Raji (cell line): ENCODE results near the gene RNF25.

Source experiments
- POLR2A ChIP-seq: IDR thresholded peaks from 2 replicates; pipeline ENCODE4 v1.6.1; 2011; ENCODE audit warnings: low read depth, low read length, control low read depth; ENCODE audit not compliant: insufficient read depth

The RNF25 gene

DNA sequence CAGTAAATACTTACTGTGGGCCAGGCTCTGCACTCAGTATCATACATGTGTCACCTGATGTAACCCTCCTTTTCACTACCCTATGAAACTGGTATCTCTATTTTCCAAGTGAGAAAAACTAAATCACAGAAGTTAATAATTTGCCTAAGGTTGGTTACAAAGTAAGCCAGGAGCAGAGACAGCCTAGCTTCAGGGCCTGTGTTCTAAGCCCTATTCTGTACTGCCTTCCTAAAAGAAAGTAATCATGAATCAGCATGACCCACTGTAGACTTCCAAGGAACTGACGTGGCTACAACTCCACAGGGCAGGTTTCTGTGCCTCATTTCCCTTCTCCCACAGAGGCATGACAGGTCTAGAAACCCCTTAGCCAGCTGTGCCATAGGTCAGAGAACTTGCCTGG lies 26.7 kb downstream of the RNF25 start:
- TF ChIP-seq POLR2A: no peak

DNA sequence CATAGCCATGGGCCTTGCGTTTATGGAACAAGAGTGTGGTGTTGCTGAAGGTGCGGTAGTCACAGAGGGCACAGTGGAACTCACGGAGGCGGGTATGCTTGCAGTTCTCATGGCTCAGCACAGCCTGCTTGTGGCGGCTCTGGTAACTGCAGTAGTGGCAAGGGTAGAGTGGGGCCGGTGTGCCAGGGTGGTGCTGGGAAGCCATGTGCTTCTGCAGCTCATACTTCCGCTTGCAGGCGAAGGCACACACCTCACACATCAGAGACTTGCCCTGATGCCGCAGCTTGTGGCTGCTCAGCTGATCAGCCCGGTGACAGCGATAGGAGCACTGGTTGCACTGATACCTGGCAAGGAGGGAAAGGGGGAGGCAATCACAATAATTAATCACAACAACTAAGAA lies 27.1 kb downstream of the RNF25 start:
- no peak for TF ChIP-seq POLR2A

DNA sequence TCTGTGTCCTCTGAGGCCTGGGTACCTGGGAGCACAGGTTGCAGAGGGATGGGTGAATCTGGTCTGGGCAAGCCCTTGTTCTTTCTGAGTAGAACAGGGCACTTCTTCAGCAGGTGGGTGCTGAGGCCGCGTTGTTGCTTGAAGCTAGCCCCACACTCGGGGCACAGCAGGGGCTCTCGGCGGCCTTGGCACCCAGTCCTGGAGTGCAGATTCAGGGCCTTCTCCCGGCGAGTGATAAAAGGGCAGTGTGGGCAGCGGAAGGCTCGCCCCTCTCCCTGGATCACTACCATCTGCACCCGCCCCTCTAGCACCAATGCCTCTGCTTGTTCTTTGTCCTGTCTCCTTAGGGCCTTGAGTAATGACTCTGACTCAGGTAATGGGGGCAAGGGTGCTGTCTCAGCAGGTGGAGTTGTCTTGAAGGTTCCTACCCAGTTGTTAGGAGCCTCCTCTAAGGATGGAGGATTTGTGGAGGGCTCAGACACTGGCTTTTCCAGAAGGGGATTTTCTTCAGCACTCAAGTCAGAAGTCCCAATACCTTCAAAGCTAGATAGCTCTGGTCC lies 28.0 kb downstream of the RNF25 start:
- no peak for TF ChIP-seq POLR2A

DNA sequence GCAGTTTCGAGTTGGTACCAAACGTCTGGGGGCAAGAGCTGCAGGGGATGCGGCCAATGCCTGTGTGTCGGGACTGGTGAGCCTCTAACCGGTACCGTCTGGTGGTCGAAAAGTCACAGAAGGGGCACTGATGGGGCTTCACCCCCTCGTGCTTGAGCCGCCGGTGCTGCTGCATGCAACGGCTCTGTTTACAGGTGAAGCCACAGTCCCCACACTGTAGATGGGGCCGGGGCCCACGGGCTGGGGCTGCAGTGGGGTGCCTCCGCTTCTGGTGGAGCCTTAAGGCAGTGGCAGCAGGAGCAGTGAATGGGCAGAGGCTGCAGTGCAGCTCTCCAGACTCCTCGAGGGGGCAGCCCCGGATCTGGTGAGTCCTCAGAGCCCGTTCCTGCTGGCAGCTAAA lies 29.0 kb downstream of the RNF25 start:
- TF ChIP-seq POLR2A: no peak

DNA sequence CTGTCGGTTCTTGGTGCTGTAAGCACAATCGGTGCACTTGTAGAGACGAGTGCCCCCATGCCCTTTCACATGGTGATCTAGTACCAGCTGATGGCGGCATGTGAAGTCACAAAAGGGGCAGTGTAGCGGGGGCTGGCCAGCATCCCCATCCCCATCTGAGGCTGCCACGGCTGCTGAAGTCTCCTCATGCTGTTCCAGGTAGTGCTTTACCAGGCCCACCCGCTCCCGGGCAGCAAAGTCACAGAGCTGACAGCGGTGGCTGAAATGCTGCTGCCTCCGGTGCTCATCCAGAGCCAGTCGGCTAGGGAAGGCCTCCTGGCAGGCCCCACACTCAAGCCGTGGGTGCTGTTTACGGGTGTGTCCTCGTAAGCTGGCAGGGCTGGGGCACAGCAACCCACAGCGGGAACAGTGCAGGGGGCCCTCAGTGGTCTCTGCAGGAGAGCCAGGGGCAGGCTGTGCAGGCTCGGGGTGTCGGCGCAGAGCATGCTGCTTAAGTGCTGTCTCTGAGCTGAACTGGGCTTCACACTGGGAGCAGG lies 29.6 kb downstream of the RNF25 start:
- no peak for TF ChIP-seq POLR2A

DNA sequence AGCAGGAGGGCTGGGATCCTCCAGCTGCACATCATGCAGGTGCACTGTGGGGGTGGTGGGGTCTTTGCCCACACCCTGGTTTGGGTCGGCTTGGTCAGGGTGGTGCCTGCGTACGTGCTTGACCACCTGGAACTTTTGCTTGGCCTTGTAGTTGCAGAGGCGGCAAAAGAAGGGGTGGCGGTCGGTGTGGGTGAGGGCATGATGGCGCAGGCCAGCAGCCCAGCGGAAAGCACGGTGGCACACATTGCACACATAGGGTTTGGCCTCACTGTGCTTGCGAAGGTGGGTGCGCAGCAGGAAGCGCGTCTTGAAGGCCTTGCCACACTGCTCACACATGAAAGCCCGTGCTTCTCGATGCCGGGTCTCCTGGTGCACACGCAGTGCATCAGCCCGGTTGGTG lies 33.4 kb downstream of the RNF25 start:
- TF ChIP-seq POLR2A: no peak

DNA sequence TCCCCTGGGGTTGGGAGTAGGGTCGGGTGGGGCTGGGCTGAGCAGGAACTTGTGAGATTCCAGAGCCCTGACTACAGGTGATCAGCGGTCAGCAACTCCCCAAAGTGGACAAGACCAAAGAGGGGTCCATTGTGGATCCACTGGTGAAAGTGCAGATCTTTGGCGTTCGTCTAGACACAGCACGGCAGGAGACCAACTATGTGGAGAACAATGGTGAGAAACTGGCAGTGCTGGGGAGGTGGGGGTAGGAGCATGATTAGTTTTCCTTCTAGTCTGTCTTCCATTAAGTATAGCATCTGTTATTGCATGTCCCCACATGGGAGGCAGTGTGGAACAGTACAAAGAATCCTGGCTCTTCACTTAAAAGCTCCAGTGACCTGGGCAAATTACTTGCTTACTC lies 36.1 kb downstream of the RNF25 start:
- no peak for TF ChIP-seq POLR2A

DNA sequence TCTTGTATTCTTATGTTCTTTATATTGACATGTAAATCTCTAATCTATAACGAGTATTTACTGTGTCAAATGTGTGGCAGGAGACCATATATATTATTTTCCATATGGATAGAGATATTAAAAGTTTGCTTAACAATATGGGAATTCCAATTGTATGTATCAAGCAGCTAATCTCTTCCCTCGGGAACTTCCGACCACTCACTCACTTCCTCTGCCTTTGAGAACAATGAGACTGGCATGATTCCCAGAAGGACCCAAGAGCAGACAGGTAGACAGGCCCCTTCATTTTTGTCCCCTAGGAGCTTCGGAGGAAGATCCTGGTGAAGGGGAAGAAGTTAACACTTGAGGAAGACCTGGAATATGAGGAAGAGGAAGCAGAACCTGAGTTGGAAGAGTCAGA lies 40.0 kb downstream of the RNF25 start:
- TF ChIP-seq POLR2A: no peak

DNA sequence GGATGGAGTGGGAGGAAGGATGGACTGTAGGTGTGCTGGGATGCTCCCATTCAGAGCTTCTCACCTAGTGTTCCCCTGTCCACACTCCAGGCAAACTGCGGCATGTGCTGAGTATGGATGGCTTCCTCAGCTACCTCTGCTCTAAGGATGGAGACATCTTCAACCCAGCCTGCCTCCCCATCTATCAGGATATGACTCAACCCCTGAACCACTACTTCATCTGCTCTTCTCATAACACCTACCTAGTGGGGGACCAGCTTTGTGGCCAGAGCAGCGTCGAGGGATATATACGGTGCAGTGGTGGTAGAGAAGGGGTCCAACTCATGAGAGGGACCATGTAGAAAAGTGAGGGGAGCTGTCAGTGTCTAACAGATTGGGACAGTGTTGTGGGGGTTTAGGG lies 43.9 kb downstream of the RNF25 start:
- no peak for TF ChIP-seq POLR2A

DNA sequence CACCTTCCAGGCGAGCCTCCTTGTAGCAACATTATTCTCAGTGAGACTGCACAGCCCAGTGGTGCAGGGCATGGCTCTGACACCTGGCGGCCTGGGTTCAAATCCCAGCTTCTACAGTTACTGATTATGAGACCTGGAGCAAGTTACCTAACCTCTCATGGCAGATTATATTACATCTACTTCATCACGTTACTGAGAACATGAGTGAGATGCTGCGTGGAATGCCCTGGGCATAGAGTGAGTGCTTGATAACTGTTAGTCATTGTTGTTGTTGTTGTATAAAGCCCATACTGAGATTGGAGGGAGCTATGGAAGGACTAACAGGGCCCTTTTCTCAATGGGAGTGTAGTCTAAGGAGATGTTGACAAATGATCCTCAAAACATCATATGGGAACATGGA lies 45.4 kb downstream of the RNF25 start:
- no peak for TF ChIP-seq POLR2A

DNA sequence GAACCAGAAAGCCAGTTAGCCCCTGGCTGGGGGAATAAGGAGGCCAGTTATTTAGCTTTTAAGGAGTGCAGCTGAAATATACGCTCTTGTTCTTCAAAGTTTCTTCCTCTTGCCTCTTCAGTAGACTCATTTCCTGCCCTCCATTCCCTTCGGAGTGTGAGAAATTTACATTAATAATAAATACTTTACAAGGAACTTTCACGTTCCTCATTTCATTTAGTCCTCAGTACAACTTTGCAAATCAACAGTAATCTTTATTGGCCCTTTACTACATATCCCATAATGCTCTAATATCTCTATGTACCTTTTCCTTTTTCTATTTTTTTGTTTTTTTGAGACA lies 48.5 kb downstream of the RNF25 start:
- TF ChIP-seq POLR2A: no peak

DNA sequence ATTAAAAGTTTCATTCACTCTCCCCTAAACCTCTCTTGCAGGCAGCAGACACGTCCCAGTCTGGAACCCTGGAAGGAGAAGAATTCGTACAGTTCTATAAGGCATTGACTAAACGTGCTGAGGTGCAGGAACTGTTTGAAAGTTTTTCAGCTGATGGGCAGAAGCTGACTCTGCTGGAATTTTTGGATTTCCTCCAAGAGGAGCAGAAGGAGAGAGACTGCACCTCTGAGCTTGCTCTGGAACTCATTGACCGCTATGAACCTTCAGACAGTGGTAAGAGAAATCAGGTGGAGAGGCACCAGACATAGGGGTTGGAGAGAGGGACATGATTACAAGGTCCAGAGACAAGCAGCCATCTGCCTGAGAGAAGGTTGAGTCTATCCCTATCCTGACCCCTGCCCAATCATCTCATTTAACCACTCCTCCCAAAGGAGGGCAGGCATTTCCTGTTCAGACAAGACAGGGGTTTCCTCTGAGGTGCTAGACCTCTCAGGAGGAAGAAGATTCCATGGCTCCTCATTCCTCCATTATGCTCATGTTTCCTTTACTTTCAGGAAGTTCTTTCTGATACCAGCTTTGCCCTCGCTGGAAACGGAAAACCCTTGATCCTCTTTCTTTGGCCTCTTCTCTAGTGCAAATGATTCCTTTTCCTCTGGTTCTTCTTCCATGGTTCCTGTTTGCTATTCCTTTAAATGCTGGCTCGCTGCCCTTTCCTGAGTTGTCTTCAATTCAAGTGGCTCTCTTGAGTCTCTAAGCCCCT lies 49.0 kb downstream of the RNF25 start:
- no peak for TF ChIP-seq POLR2A

DNA sequence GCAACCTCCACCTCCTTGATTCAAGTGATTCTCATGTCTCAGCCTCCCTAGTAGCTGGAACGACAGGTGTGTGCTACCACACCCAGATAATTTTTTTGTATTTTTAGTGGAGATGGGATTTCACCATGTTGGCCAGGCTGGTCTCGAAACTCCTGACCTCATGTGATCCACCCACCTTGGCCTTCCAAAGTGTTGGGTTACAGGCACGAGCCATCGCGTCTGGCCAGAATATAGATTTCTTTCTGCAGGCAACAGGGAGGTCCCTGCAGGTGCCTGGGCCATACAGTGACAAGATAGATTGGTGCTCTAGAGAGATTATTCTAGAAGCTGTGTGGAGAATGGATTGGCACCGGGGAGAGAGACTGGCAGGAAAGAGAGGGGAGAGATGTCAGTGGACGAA lies 50.8 kb downstream of the RNF25 start:
- TF ChIP-seq POLR2A: no peak

DNA sequence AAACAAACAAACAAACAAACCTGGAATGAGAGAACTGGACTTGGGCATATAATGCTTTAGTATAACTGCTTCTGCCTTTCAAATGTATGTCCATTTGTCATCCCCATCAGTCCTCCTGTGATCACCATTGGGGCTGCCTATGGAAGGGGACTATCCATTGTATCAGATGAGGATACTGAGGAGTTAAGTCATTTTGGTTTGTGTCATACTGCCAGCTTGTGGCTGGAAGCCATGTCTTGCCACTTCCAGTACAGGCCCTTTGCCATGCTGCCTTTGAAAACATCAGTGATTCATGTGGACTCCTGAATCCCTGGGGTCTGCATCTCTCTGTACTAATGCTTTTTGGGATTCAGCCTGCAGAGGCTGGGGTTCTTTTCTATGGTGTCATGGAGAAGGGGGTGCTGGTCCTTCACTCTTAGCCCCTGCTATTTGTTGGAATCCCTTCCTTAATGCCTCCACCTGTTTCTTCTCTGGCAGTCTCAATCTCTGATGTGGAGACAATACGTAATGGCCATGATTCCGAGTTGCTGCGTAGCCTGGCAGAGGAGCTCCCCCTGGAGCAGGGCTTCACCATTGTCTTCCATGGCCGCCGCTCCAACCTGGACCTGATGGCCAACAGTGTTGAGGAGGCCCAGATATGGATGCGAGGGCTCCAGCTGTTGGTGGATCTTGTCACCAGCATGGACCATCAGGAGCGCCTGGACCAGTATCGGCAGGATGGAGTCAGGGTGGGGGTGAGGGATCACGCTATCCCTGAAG lies 53.5 kb downstream of the RNF25 start:
- TF ChIP-seq POLR2A: no peak

DNA sequence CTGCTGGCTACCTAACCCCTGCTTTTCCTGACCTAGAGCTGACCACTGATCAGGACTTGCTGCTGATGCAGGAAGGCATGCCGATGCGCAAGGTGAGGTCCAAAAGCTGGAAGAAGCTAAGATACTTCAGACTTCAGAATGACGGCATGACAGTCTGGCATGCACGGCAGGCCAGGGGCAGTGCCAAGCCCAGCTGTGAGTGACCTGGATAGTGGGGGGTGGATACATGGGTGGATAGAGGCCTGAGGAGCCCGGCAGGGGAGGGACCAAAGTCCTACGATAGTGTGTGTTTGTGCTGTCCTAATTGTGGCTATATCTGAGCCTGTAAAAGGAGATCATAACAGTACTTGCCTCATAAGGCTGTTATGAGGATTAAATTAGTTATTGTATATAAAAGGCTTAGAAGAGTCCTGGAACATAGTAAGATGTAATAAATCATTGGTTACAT lies 55.9 kb downstream of the RNF25 start:
- TF ChIP-seq POLR2A: no peak
